ENCODE results near the gene MAPKAP1.
"Not testable (repeated sequence)": the region's sequence is repeated elsewhere in the genome, so short reads cannot be mapped to it uniquely, and the experiment has no call there.

The MAPKAP1 gene

DNA sequence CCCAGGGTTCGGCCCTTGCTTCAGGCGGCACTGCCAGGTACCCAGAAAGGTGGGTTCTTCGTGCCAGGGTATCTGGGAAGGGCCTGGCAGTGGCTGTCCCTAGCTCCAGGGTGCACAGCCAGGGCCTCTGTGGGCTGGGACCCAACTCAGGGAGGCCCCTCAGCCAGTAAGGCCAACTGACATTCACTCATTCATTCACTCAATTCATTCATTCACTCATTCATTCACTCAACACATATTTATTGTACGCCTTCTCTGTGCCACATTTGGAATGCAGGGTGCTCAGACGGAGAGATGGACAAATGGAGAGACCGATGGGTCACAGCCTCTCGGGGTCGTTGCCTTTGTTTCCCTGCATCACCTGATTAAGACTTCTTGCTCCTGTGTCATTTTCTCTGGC is 290.5 kb downstream of the MAPKAP1 start:
- no peak for DNase-seq

DNA sequence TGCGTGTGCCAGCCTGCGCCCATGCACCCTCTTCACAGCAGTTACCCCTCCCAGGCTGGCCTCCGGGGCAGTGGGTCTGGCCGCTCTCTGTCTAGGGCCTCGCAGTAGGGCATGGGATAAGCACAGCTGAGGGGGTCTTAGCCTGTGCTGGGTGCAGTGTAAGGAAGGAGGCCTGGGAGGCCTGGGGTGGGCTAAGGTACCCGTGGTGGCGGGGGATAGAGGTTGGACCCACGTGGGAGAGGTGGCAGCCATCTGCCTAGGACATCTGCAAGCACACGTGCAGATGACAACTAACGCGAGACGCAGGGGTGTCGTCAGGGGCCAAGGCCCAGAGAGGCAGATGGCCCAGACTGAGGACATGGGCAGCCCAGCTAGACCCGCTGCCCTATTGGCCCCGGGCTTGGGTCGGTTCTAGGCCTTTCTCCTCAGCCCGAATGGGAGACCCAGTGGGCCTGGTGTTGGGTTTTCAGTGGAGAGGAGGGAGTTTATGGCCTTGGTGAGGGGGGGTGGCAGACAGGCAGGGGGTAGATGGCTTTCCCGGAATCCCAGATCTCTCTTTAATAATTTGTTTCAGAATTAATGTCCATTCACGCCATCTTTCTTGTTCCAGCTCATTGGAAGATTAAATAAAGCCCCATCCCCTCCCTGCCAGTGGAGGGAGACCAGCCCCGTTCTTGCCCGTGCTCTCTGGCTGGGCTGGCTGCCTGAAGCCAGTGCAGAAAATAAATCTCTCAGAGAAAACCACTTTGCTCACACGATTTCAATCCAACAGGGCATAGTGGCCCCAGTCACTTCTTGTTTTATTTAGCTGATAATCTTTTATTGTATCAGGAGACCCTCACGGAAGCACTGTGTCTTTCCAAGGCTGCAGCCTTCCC is 291.2 kb downstream of the MAPKAP1 start:
- DNase-seq, result no peak

DNA sequence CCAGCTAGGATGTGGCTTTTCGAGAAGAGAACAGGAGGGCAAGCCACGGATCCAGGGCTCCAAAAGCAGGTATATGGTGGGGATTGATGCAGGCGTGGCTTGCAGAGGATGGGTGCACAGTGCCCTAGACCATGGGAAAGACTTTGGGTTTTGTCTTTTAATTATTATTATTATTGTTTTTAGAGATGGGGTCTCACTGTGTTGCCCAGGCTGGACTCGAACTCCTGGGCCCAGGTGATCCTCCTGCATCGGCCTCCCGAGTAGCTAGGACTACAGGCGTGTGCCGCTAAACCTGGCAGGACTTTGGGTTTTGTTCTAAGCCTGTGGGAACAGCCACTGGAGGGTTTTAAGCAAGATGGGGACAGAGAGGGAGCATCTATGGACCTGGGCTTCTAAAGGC is 293.4 kb downstream of the MAPKAP1 start:
- no peak for DNase-seq

DNA sequence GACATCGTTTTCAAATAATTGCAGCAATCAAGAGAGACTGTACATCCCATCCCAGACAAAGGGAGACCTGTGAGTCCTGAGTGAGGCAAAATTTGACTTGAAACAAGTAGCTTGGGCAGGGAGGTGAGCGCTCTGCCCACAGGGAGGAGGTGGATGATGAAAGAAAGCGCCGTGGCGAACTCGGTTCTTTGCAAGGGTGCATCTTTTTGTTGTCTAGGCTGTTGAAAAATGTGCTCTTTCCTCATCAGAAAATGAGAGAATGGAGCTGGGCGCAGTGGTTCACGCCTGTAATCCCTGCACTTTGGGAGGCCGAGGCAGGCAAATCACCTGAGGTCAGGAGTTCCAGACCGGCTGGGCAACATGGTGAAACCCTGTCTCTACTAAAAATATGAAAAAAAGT is 294.8 kb downstream of the MAPKAP1 start:
- DNase-seq, result no peak

DNA sequence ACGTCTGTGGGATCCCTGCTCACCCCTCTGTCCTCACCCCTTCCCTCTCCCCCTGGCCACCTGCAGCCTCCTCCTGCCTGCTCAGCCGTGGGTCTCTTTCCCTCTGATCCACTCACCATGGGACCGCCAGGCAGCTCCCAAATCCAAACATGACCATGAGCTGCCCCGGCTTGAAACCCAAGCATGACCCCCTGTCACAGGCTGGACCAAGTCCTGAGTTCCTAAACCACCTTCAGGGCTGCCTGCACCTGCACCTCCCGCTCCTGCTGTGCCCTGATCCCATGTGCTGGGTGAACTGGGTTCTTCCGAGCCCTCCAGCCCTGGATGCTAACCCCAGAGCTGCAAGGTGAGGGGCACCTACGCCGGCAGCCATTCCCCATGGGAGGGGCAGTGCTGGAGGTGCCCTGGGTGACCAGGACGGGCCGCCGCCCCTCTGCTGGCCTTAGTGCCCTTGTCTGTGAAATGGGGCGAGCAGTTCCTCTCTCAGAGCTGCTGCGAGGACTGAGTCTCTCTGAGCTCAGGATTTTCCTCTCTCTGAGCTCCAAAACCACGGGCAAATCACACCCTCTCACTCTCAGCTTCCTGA is 295.7 kb downstream of the MAPKAP1 start:
- no peak for DNase-seq

DNA sequence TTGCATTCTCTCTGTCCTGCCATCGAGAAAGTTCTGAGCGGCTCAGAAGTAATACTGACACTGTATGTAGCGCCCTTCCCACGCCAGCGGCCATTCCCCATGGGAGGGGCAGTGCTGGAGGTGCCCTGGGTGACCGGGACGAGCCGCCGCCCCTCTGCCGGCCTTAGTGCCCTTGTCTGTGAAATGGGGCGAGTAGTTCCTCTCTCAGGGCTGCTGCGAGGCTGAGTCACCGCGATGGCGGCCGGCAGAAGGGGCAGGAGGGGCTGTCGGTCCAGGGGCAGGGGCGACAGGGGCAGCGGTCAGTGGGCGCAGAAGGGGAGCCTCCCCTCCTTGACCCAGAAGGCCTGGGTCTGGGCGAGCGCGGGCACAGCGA is 296.5 kb downstream of the MAPKAP1 start:
- DNase-seq, result no peak

DNA sequence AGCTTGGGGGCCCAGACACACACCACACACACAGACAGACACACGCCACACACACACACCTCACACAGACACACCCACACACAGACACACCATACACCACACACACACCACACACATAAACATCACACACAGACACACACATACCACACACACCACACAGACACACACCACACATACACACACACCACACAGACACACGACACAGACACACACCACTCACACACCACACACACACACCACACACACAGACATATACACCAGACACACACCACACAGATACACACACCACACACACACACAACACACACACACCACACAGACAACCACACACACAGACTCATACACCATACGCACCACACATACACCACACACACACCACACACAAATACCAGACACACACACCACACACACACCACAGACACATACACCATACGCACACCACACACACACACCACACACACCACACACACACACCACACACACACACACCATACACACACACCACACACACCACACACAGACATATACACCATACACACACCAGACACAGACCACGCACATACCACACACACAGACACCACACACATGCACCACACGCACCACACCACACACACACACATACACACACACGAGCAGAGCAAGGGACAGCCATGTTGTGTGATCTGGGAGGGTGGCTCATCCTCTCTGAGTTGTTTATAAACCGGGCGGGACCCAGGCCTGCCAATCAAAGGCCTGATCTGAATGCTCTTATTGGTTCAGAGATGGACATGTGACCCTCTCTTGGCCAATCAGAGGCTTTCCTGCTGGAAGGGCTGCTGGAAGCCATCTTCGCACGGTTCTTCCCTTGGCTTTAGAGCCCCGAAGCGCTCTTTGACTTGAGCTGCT is 297.1 kb downstream of the MAPKAP1 start:
- DNase-seq, result peak in 5 of 58 donors; percentile 5 to 38 (median 9)

DNA sequence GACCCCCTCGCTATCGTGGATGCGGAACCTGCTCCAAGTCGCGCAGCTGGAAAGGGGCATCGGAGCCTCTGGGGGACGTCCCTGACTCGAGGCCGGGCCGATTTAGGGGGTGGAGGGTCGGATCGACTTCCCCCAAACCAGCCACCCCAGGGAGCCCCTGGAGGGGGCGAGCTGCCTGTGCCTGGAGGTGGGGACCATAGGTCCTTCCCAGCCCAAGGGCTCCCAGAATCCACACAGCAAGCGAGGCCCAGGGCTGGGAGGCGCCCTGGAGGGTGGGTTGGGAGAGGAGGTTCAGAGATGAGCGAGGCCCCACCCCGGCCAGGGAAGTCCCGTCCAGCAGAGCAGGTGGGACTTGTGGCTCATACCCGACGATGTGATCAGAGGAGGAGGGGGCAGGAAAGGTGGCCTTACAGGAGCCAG is 297.8 kb downstream of the MAPKAP1 start:
- no peak for DNase-seq

DNA sequence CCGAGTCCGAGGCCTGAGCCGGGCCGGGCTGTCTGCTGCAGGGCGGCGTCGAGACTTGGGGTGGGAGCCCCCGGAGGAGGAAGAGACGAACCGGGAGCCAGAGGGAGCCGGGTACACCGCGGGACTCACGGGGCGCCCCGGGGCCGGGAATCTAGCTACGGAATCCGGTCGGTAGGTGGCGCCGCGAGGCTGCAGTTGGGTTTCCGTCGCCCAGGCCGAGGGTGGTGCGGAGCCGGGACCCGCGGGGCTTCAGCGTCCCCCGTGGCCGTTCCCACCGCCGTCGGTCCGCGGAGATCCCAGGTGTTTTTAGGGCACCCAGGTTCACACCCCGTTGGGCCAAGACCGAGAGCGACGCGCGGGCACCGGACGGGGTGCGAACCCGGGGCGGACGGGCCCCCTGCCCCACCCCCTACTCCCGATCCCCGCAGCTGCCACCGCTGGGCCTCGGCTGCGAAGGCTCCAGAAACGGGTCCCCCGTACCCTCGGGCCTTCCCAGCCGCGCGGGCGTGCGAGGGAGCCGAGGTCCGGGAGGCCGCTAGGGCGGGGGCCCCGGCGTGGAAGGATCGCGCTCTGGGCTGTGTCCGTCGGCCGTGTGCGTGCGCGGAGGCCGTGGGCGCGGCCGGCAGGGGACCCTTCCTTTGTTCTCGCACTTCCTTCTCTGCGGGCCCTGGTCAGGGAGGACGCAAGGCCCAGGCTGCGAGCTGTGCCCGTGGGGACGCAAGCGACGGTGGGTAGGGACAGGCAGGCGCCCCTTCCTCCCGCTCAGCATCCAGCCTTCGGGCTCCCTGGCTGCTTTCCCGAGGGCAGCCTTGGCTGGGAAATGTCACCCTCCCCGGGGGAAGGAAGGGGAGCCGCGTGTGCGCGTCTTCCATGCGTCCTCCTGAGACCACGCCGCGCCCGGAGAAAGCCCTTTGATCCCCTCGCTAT is 298.8 kb downstream of the MAPKAP1 start:
- DNase-seq, result peak in 50 of 58 donors; percentile 6 to 79 (median 28)

DNA sequence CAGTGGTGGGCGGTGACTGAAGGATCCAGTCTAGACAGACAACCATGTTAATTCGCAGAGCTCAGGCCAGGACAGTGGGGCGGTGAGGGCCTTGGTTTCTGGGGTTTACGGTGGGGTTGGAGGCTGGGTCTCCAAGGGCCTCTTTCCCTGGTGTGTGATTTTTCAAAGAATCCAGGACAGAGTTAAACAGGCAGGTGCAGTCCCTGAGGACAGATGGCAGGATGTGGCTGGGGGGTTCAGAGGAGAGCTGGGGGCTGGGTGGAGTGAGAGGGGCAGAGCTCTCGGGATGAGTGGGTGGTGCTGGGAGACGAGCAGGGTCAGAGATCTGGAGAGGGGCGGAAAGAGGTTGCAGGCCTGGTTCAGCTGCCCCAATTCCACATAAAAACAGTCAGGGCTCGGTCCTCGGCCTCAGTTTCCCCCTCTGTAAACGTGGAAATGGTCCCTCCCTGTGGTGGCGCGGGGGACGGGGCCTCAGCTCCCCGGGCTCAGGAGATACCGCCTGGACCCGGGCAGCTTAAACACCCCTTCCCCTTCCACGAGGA is 299.5 kb downstream of the MAPKAP1 start:
- DNase-seq, result no peak

DNA sequence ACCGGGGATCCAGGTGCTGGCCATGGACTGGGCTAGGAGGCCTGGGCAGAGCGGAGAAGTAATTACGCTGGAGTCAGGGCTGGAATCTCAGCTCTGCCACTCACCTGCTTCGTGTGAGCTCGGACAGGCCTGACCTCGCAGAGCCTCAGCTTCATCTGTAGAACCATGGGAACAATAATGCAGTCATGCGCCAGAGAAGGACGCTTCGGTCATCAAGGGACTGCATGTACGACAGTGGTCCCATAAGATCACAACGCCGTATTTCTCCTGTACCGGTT is 300.3 kb downstream of the MAPKAP1 start:
- no peak for DNase-seq

DNA sequence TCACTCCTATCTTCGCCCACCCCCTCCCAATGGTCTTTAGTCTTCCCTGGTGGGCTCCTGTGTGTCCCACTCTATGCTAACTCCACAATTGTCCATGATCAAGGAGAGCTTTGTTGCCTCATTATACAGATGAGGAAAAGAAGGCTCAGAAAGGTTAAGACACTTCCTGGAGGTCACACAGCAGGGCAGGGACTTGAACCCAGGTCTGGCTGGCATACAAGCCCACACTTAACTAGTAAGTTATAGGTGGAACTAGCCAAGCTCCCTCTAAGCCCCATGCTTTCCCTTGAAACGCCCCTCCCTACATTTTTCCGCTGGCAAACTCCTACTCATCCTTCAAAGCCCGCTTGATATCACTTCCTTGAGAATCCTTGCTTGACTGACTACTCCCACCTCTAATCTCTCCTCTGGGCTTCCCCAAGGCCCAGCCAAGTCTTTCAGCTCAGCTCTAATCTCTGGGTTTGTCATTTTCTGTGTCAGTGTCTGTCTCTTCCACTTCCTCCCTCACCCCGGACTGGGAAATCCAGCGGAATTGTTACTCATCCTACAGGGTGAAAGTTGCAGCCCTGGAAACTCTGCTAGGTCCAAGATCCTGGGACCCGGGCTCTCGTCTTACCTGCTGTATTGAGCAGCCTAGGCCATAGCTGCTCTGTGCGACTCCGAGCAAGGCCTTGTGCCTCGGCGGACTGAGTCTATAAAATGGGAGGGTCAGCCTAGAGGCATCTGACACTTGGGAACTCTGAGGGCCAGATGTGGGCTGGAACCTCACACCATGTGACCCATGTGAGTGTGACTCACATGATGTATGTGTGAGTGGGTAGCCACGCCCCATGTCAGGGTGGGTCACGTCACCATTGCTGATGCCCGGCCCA is 300.8 kb downstream of the MAPKAP1 start:
- DNase-seq, result no peak

DNA sequence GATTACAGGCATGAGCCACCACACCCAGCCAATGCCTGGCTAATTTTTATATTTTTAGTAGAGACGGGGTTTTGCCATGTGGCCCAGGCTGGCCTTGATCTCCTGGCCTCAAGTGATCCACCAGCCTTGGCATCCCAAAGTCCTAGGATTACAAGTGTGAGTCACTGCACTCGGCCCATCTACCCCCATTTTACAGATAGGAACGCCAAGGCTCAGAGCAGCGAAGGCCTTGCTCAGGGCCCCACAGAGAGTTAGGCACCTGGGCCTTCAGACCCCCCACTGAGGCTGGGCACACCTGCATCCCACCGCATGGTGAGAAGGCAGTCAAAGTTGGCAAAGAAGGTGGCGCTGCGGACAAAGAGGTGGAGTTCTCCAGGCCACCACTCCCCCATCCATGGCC is 302.3 kb downstream of the MAPKAP1 start:
- DNase-seq, result no peak

DNA sequence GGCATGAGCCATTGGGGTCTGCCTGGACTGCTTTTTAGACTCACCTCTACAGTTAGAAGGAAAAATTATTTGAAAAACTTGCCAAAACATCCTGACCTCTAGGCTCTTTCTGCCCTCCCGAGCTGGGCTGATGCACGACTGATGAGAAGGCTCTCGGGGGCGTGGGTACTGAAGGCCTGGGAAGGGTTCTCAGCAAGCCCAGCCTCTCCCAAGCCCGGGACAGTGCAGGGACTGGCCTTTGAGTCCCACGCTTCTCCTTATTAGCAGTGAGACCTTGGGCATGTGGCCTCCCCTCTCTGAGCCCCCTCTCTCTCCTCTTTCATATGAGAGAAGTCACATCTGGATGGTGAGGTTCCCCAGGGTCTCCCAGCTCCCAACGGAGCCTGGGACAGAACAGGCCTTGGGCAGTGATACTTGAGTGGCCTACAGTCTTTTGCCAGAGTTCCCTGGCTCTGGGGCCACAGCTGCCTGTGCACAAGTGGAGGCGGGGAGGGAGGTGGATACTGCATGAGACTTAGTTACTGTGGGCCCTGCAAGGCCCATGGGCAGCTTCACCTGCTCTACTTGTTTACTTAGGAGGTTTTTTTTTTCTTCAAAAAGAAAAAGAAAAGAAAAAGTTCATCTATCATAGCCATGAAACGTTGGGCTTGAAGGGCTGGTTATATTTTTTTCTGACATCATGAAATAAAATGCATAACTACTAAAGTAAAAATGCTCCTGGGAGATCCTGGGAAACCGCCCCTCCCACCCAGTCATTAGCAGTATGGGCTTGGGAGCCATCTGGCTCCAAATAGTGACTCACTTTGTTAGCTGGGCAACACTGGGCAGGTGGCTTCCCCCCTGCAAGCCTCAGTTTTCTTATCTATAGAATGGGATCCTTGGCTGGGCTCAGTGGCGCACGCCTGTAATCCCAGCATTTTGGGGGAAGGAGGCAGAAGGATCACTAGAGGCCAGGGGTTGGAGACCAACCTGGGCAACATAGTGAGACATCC is 306.0 kb downstream of the MAPKAP1 start:
- DNase-seq, result no peak

DNA sequence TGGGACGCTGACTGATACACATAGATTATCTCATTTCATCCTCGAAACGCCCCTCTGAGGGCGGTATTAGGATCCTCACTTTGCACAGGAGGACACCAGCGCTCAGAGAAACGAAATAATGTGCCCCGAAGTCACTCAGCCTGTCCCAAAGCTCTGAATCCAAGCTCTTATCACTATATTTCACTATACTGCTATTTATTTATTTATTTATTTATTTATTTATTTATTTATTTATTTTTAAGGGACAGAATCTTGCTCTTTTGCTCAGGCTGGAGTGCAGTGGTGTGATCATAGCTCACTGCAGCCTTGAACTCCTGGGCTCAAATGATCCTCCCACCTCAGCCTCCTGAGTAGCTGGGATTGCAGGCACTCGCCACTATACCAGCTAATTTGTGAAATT is 306.8 kb downstream of the MAPKAP1 start:
- DNase-seq, result not testable (repeated sequence)

DNA sequence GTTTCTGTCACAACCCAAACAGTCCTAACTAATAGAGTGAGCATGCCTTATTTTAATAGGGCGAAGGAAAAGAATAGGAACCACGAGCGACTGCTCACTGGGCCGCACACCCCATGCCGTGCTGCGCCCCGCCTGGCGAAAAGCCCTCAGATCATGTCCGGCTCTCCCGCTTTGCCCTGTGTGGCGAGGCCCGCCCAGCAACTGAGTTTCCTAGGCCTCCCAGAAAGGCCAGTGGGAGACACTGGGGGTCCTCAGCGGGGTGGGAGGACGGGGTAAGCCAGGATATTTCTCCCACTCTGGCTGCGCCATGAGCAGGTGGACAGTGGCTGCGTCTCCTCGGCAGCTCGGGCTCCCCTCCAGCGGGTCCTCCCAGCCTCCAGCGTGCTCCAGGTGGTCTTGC is 307.3 kb downstream of the MAPKAP1 start:
- DNase-seq, result no peak

DNA sequence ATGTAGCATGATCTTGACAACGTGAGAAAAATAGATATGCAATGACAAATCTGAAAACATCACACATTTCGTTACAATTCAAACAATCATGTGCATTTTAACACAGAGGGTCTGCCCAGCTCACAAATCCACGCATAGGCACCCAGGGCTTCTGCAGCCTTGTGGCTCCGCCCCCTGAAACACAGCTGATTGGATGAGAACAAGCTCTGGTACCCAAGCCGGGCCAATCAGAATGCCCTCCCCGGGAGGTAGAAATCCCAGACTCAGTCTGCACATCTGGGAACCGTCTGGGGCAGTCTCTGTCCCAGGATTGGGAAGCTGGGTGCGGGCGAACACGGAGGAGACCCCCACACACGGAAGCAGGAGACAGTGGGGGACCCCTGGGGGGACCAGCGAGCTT is 307.8 kb downstream of the MAPKAP1 start:
- no peak for DNase-seq

DNA sequence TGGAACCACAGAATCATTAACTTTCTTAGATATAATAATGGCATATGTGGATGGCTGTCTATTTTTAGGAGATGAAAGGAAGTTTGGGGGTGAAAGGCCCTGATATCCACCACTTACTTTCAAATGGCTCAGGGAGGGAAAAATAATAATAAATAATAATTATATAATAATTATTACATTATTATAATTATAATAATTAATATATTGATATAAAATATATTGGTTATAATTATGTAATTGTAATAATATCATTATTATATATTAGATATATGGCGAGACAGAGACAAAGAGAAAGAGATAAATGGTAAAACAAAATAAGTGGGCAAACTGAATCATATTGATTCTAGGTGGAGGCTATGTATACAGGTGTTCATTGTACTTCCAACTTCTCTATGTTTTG is 308.8 kb downstream of the MAPKAP1 start:
- DNase-seq, result no peak

DNA sequence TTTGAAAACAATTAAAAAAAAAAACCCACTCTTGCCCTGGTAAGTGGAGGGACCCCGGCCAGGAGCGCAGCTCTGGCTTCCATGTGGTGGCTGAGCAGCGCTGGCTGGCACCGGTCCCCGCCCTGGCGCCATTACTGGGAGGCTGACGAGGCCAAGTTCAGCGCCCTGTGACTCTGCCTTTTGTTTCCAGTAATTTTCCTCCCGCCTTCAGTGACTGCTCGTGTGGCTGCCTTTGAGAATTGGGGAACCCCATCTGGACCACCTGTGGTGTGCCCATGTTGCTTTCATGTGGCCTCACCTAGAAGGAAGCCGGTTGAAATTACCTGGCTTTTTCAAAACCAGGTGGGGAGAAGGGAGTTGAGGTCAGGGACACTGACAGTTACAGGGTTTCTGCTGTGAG is 309.3 kb downstream of the MAPKAP1 start:
- DNase-seq, result peak in 8 of 58 donors; percentile 3 to 42 (median 10)
